Measurements from ENCODE around the gene MUCL3. TPM values are rescaled to one million over a fixed set of nuclear protein-coding genes. Genes with fewer than 3 reads are reported as not detected.
"Not testable (repeated sequence)": the region's sequence is repeated elsewhere in the genome, so short reads cannot be mapped to it uniquely, and the experiment has no call there.

The MUCL3 gene
- total and polyA plus RNA-seq, 4 donors, result 0.06 TPM; not detected in 3

DNA sequence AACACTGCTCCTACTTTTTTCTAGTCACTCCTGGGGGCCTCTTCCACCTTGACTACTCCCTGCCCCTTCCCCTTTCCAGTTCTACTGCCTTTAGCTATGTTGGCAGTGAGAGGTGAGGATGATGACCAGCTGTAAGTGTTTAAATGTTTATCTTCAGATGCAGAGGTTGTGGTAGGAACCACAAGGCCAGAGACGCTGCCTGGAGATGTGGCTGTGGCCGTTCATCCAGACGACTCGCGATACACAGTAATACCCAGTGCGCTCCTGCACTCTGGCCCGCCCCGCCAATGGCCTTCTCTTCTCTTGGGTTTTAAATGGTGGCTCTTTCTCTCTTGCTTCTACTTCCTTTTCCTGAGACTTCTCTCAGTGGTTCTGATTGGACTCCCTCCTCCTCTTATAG is 22.1 kb upstream of the MUCL3 start:
- no peaks in the 10 kb centered on the region for H3K27me3 ChIP-seq (ENCODE audit: control insufficient read depth, insufficient read depth, low read length)
- no peak for DNase-seq (ENCODE audit: low read depth in 4 of 6, low spot score in 6 of 6)
- H3K27ac ChIP-seq (ENCODE audit: low read depth, low read length), result no peak overlapping the region
- peaks cover 73% of the 10 kb centered on the region for H3K36me3 ChIP-seq (ENCODE audit: control insufficient read depth, insufficient read depth, low read length)
- H3K4me1 ChIP-seq (ENCODE audit: control insufficient read depth, insufficient read depth, low read length), result peaks cover 40% of the 10 kb centered on the region
- no peaks in the 10 kb centered on the region for H3K9me3 ChIP-seq (ENCODE audit: control insufficient read depth, insufficient read depth, low read length)
- H3K4me3 ChIP-seq (ENCODE audit: low read depth, low read length), result no peak overlapping the region
- 95% methylated on average over 8 of the region's 8 CpGs for WGBS (ENCODE audit: insufficient coverage)

DNA sequence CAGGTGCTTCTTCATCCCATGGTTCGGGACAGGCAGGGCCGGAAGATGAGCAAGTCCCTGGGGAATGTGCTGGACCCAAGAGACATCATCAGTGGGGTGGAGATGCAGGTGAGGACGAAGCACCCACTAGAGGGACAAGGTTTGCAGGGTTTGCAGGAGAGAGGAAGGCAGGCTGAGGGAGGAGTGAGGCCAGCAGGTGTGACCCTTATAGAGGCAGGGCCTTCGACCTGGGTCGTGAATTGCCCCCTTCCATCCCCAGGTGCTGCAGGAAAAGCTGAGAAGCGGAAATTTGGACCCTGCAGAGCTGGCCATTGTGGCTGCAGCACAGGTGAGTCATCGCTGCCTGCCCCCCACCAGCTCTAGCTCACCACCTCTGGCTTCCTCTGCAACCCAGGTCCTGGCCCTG is 18.3 kb upstream of the MUCL3 start:
- Histone ChIP-seq H3K27ac (ENCODE audit: low read depth, low read length) (no peak overlapping the region), H3K36me3 (ENCODE audit: control insufficient read depth, insufficient read depth, low read length) (peaks cover 93% of the 10 kb centered on the region), H3K4me3 (ENCODE audit: low read depth, low read length) (no peak overlapping the region), H3K27me3 (ENCODE audit: control insufficient read depth, insufficient read depth, low read length) (no peaks in the 10 kb centered on the region), H3K9me3 (ENCODE audit: control insufficient read depth, insufficient read depth, low read length) (no peaks in the 10 kb centered on the region), H3K4me1 (ENCODE audit: control insufficient read depth, insufficient read depth, low read length) (peaks cover 7% of the 10 kb centered on the region)
- DNase-seq (ENCODE audit: low read depth in 4 of 6, low spot score in 6 of 6), result no peak
- 90% methylated on average over 7 of the region's 7 CpGs for WGBS (ENCODE audit: insufficient coverage)

DNA sequence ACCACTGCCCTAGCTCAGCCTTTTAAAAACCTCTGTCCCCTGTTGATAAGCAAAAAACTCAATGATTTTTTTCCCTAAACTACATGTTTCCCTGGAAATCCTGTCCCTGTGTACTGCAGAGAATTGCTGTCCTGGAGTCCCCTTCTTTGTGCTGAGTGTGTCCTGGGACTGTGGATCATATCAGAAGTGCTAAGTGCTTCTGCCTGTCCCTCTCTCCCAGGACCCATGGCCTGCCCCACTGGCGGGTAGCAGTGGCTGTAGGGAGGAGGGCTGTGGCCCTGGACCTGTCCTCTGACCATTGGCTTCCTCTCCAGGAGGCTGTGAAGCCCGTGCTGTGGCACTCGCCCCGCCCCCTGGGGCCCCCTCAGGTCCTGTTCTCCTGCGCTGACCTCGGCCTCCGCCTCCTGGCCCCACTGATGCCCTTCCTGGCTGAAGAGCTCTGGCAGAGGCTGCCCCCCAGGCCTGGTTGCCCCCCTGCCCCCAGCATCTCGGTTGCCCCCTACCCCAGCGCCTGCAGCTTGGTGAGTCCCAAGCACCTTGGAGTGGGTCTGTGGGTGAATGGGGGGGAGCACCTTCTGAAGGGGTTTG is 16.6 kb upstream of the MUCL3 start:
- WGBS (ENCODE audit: insufficient coverage), result 77% methylated on average over 8 of the region's 9 CpGs
- H3K27me3 ChIP-seq (ENCODE audit: control insufficient read depth, insufficient read depth, low read length); H3K4me1 ChIP-seq (ENCODE audit: control insufficient read depth, insufficient read depth, low read length); H3K27ac ChIP-seq (ENCODE audit: low read depth, low read length); DNase-seq (ENCODE audit: low read depth in 4 of 6, low spot score in 6 of 6); H3K9me3 ChIP-seq (ENCODE audit: control insufficient read depth, insufficient read depth, low read length); H3K4me3 ChIP-seq (ENCODE audit: low read depth, low read length): not testable (repeated sequence)
- peaks cover 79% of the 10 kb centered on the region for H3K36me3 ChIP-seq (ENCODE audit: control insufficient read depth, insufficient read depth, low read length)

DNA sequence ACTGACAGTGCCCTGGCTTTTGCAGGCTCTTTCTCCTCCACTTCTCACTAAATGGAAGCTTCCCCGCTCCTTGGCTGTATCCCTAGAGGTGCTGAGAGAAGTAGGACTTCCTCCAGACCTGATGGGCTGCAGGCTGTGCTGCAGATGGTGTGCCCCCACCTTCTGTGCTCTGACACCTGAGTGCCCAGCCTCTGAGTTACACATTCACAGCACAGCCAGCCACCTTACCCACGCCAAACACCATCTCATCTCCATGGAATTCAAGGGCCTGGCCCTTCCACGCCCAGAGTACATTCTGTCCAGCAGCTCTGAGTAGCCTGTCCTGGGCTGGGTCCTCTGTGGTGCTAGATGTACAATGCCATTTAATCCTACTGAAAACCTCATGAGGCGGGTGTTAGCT is 14.1 kb upstream of the MUCL3 start:
- no peak for DNase-seq (ENCODE audit: low read depth in 4 of 6, low spot score in 6 of 6)
- Histone ChIP-seq H3K9me3 (ENCODE audit: control insufficient read depth, insufficient read depth, low read length) (peaks cover 3% of the 10 kb centered on the region), H3K4me3 (ENCODE audit: low read depth, low read length) (no peak overlapping the region), H3K27ac (ENCODE audit: low read depth, low read length) (no peak overlapping the region), H3K27me3 (ENCODE audit: control insufficient read depth, insufficient read depth, low read length) (no peaks in the 10 kb centered on the region), H3K36me3 (ENCODE audit: control insufficient read depth, insufficient read depth, low read length) (peaks cover 54% of the 10 kb centered on the region), H3K4me1 (ENCODE audit: control insufficient read depth, insufficient read depth, low read length) (no peaks in the 10 kb centered on the region)
- WGBS (ENCODE audit: insufficient coverage), result 94% methylated on average over 2 of the region's 4 CpGs

DNA sequence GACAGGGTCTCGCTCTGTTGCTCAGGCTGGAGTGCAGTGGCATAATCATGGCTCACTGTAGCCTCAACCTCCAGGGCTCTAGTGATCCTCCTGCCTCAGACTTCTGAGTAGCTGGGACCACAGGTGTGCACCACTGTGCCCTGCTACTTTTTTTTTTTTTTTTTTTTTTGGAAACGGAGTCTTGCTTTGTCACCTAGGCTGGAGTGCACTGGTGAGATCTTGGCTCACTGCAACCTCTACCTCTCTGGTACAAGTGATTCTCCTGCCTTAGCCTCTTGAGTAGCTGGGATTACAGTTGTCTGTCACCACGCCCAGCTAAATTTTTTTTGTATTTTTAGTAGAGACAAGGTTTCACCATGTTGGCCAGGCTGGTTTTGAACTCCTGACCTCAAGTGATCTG is 13.7 kb upstream of the MUCL3 start:
- 100% methylated on average over 2 of the region's 3 CpGs for WGBS (ENCODE audit: insufficient coverage)
- peaks cover 49% of the 10 kb centered on the region for H3K36me3 ChIP-seq (ENCODE audit: control insufficient read depth, insufficient read depth, low read length)
- not testable (repeated sequence) for H3K4me3 ChIP-seq (ENCODE audit: low read depth, low read length); DNase-seq (ENCODE audit: low read depth in 4 of 6, low spot score in 6 of 6); H3K27me3 ChIP-seq (ENCODE audit: control insufficient read depth, insufficient read depth, low read length); H3K4me1 ChIP-seq (ENCODE audit: control insufficient read depth, insufficient read depth, low read length); H3K9me3 ChIP-seq (ENCODE audit: control insufficient read depth, insufficient read depth, low read length); H3K27ac ChIP-seq (ENCODE audit: low read depth, low read length)

DNA sequence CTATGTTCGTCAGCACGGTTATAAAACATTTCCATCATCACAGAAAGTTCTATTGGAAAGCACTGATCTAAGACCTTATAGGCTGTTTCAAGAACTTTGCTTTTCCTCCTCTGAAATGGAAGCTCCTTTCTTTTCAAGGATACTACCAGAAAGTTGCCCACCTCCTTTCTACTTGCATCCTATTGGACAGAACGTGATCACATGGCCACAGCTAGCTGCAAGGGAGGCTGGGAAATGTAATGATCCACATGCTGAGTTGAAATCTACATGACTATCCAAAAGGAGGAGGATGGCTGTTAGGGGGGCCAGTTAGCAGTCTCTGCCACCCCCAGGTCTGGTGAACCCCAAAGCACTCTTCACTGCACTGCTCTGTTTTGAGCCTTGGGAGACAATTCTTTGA is 12.1 kb upstream of the MUCL3 start:
- Histone ChIP-seq H3K27ac (ENCODE audit: low read depth, low read length) (no peak overlapping the region), H3K36me3 (ENCODE audit: control insufficient read depth, insufficient read depth, low read length) (peaks cover 33% of the 10 kb centered on the region), H3K4me3 (ENCODE audit: low read depth, low read length) (no peak overlapping the region), H3K9me3 (ENCODE audit: control insufficient read depth, insufficient read depth, low read length) (peaks cover 3% of the 10 kb centered on the region), H3K4me1 (ENCODE audit: control insufficient read depth, insufficient read depth, low read length) (no peaks in the 10 kb centered on the region), H3K27me3 (ENCODE audit: control insufficient read depth, insufficient read depth, low read length) (no peaks in the 10 kb centered on the region)
- 100% methylated on average over 2 of the region's 3 CpGs for WGBS (ENCODE audit: insufficient coverage)
- no peak for DNase-seq (ENCODE audit: low read depth in 4 of 6, low spot score in 6 of 6)

DNA sequence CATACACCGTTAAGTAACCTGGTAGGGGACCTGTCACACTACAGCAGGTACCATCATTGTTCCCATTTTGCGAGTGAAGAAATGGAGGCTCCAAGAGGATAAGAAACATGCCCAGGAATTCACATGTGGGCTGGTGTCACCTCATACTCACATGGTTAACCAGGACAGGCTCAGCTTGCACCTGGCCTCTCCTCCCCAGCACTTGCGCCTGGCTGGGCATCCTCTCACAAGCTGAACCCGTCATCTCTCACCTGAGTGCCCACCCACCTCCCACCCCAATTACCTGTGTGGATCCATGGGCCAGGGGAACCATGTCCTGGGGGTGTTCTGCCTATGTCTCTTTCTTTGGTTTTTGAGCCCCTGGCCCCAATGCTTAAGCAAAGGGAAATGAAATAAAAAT is 10.3 kb upstream of the MUCL3 start:
- H3K4me1 ChIP-seq (ENCODE audit: control insufficient read depth, insufficient read depth, low read length), result no peaks in the 10 kb centered on the region
- H3K27me3 ChIP-seq (ENCODE audit: control insufficient read depth, insufficient read depth, low read length), result no peaks in the 10 kb centered on the region
- H3K27ac ChIP-seq (ENCODE audit: low read depth, low read length), result no peak overlapping the region
- no peak overlapping the region for H3K4me3 ChIP-seq (ENCODE audit: low read depth, low read length)
- DNase-seq (ENCODE audit: low read depth in 4 of 6, low spot score in 6 of 6), result no peak
- peaks cover 17% of the 10 kb centered on the region for H3K36me3 ChIP-seq (ENCODE audit: control insufficient read depth, insufficient read depth, low read length)
- 95% methylated on average over 3 of the region's 4 CpGs for WGBS (ENCODE audit: insufficient coverage)
- H3K9me3 ChIP-seq (ENCODE audit: control insufficient read depth, insufficient read depth, low read length), result peaks cover 4% of the 10 kb centered on the region

DNA sequence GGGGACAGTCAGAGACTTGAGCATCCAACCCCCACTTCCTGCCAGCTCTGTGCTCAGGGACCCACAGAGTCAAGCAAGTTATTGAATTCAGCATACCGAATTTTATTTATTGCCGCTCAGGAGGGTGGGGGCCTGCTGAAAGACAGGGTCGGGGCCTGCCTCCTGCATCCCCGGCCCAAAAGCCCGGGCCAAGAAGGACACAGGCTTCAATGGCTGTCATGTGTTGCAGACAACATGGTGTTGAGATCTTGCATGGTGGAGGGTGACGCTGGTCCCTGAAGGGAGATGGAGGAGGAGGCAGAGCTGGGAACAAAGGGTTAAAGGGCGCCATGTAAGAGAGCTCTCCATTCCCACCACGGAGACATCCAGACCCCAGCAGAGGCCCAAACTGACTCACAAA is 9.5 kb upstream of the MUCL3 start:
- Histone ChIP-seq H3K27ac (ENCODE audit: low read depth, low read length) (no peak overlapping the region), H3K4me3 (ENCODE audit: low read depth, low read length) (no peak overlapping the region), H3K36me3 (ENCODE audit: control insufficient read depth, insufficient read depth, low read length) (peaks cover 10% of the 10 kb centered on the region), H3K4me1 (ENCODE audit: control insufficient read depth, insufficient read depth, low read length) (no peaks in the 10 kb centered on the region), H3K9me3 (ENCODE audit: control insufficient read depth, insufficient read depth, low read length) (peaks cover 4% of the 10 kb centered on the region), H3K27me3 (ENCODE audit: control insufficient read depth, insufficient read depth, low read length) (no peaks in the 10 kb centered on the region)
- 36% methylated on average over 6 of the region's 8 CpGs for WGBS (ENCODE audit: insufficient coverage)
- DNase-seq (ENCODE audit: low read depth in 4 of 6, low spot score in 6 of 6), result no peak

DNA sequence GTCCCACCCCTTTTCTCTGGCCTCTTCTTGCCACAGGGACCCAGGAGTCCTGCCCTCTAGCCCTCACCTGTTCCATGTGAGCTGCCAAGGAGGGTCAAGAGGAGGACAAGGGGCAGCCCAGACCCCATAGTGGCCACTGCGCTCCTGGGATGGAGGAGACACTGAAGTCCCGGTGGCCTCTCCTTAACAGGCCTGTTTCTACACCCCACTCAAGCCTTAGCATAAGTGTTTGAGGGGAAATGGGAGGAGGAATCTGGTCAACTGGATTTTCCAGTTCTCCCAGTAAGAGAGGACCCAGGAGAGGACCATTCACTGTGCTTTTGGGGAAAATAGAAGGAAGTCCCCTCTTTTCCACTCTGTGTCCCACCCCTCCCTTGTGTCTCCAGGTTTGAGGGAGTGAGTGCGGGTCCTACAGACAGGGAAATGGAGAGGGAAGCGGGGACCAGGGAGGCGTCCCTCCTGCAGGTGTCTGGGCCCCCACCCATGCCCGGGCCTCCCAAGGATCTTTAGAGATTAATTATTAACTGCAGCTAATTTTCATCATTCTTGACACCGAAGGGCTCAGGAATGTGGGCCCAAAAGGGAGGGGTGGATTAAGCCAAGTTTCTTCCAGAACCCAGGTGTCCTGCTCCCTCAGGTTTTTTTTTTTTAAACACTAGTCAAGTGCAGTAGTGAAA is 8.7 kb upstream of the MUCL3 start, which contains the start of gene SFTA2:
SFTA2 (minus strand) TSS at position 202 of the 677 bp plus-strand sequence; CDS start at position 128, 74 bp downstream.
- Histone ChIP-seq H3K4me3 (ENCODE audit: low read depth, low read length) (no peak within 1 kb of the TSS), H3K27me3 (ENCODE audit: control insufficient read depth, insufficient read depth, low read length) (no peaks in the 10 kb centered on the region), H3K4me1 (ENCODE audit: control insufficient read depth, insufficient read depth, low read length) (no peaks in the 10 kb centered on the region), H3K9me3 (ENCODE audit: control insufficient read depth, insufficient read depth, low read length) (peaks cover 4% of the 10 kb centered on the region), H3K36me3 (ENCODE audit: control insufficient read depth, insufficient read depth, low read length) (peaks cover 1% of the 10 kb centered on the region), H3K27ac (ENCODE audit: low read depth, low read length) (no peak within 1 kb of the TSS)
- DNase-seq (ENCODE audit: low read depth in 4 of 6, low spot score in 6 of 6), result no peak
- WGBS (ENCODE audit: insufficient coverage), result no CpG with 5 or more reads among the region's 7 CpGs

All from spinal cord (tissue), 10 donors.